K562 (cell line): ENCODE results near the gene GAMT. TPM values are rescaled to one million over a fixed set of nuclear protein-coding genes. Genes with fewer than 3 reads are reported as not detected.

Experiments used
- ATAC-seq: fragments of 200-7000 bp; cut with Tn5 transposase; 3 replicates; pipeline ENCODE4 v1.9.1; 2020; ENCODE audit warnings: moderate library complexity
- BruUV-seq: library from RNA; stranded (reverse); fragments of 400-500 nt; replicated peaks from 2 replicates; lab custom pipeline; 2021; lab: Mats Ljungman, UMichigan
- CTCF ChIA-PET: fragments of 300-600 bp; formaldehyde crosslinking; extraction: SDS; loops from one replicate; lab custom pipeline; 2021; ENCODE audit warnings: low intra/inter-chr PET ratio; lab: Yijun Ruan, JAX
- POLR2A ChIA-PET: fragments of 300-600, 350-650 bp; sonication (Branson Sonifier 250); formaldehyde crosslinking; extraction: SDS; loops from one replicate; lab custom pipeline; 2021; ENCODE audit warnings: antibody characterized with exemption, inconsistent platforms; lab: Yijun Ruan, JAX
- DNase-seq, 4 experiments: peaks; one replicate each; pipeline versions ENCODE4 v3.0.0 to v3.0.0-alpha.2; 2011 to 2018; ENCODE audit warnings: low spot score in 3 of 4, mixed read lengths in 3 of 4; ENCODE audit errors: extremely low read depth in 1 of 4
- FAIRE-seq: peaks from 2 replicates; lab custom pipeline; 2011; peaks lifted over from hg19 to GRCh38; lab: Jason Lieb, UNC
- H2AFZ ChIP-seq: 2 replicates; pipeline ENCODE4 v1.6.0; 2011; ENCODE audit warnings: low read depth, low read length, control low read depth, inconsistent platforms
- H3K27ac ChIP-seq: fragments of 200-600 bp; 3 replicates; pipeline ENCODE4 v1.8.0; 2011; ENCODE audit warnings: low read depth, mild to moderate bottlenecking, control low read depth, inconsistent platforms, low read length, moderate library complexity, mixed read lengths; ENCODE audit errors: extremely low read depth
- H3K27me3 ChIP-seq, 2 experiments: fragments of 300-600 bp in 1 of 2; 2 replicates in 1 of 2; 3 replicates in 1 of 2; pipeline versions ENCODE4 v1.6.0 to v1.8.0; 2011; ENCODE audit warnings: inconsistent platforms in 2 of 2, low read length in 2 of 2, mild to moderate bottlenecking in 1 of 2, mixed read lengths in 1 of 2, moderate library complexity in 1 of 2; ENCODE audit not compliant: control insufficient read depth in 2 of 2, insufficient read depth in 2 of 2
- H3K36me3 ChIP-seq: fragments of 300-600 bp; 3 replicates; pipeline ENCODE4 v1.8.0; 2011; ENCODE audit warnings: mild to moderate bottlenecking, low read length, inconsistent platforms; ENCODE audit not compliant: control insufficient read depth, insufficient read depth
- H3K4me1 ChIP-seq, 2 experiments: fragments of 200-600 bp in 1 of 2; replicated peaks in 1 of 2; 2 replicates in 1 of 2; 3 replicates in 1 of 2; pipeline versions ENCODE4 v1.5.1 to v1.8.0; 2011; ENCODE audit warnings: inconsistent platforms in 2 of 2, low read length in 2 of 2, mild to moderate bottlenecking in 1 of 2, mixed read lengths in 1 of 2, moderate library complexity in 1 of 2; ENCODE audit not compliant: control insufficient read depth in 2 of 2, insufficient read depth in 2 of 2
- H3K4me2 ChIP-seq: 2 replicates; pipeline ENCODE4 v1.6.1; 2011; ENCODE audit warnings: low read length, control low read depth, inconsistent platforms, mixed read lengths; ENCODE audit not compliant: insufficient read depth
- H3K4me3 ChIP-seq: fragments of 200-600 bp; sonication (generic), shearing (Covaris generic); 2 replicates; pipeline ENCODE4 v1.5.1; 2016; ENCODE audit warnings: control low read depth, inconsistent platforms
- H3K79me2 ChIP-seq: fragments of 200-600 bp; 3 replicates; pipeline ENCODE4 v1.8.0; 2011; ENCODE audit warnings: low read length, inconsistent platforms; ENCODE audit not compliant: control insufficient read depth, insufficient read depth
- H3K9ac ChIP-seq, 2 experiments: 2 replicates each; pipeline versions ENCODE4 v1.6.0 to v1.6.1; 2011; ENCODE audit warnings: low read depth in 2 of 2, low read length in 2 of 2, control low read depth in 1 of 2, inconsistent platforms in 1 of 2, mild to moderate bottlenecking in 1 of 2, mixed read lengths in 1 of 2; ENCODE audit not compliant: insufficient read depth in 1 of 2
- H3K9me1 ChIP-seq: one replicate; pipeline ENCODE4 v1.6.0; 2011; ENCODE audit warnings: inconsistent platforms, mild to moderate bottlenecking, low read length, moderate library complexity; ENCODE audit not compliant: control insufficient read depth, insufficient read depth
- H3K9me3 ChIP-seq: replicated peaks from 2 replicates; pipeline ENCODE4 v1.5.1; 2011; ENCODE audit warnings: low read depth, low read length, inconsistent platforms; ENCODE audit not compliant: control insufficient read depth, insufficient read depth
- H4K20me1 ChIP-seq: replicated peaks from 2 replicates; pipeline ENCODE4 v1.6.1; 2011; ENCODE audit warnings: low read length, inconsistent platforms, mixed read lengths; ENCODE audit not compliant: control insufficient read depth, insufficient read depth
- BRD4 ChIP-seq: fragments of 200-600 bp; sonication (generic); IDR thresholded peaks from 2 replicates; pipeline ENCODE4 v1.6.1; 2017; ENCODE audit warnings: inconsistent platforms
- FOXP1 ChIP-seq: sonication (generic); formaldehyde crosslinking; IDR thresholded peaks from 2 replicates; pipeline ENCODE4 v1.8.0; 2022; ENCODE audit warnings: mild to moderate bottlenecking, missing genetic modification reagents
- MEIS2 ChIP-seq: fragments of 450-650 bp; IDR thresholded peaks from 2 replicates; pipeline ENCODE4 v1.6.1; 2014; ENCODE audit warnings: mild to moderate bottlenecking; ENCODE audit not compliant: partially characterized antibody
- MITF ChIP-seq: IDR thresholded peaks from 2 replicates; pipeline ENCODE4 v1.6.1; 2014; ENCODE audit warnings: antibody characterized with exemption
- PKNOX1 ChIP-seq: fragments of 450-650 bp; IDR thresholded peaks from 2 replicates; pipeline ENCODE4 v1.6.1; 2016
- PML ChIP-seq: IDR thresholded peaks from 2 replicates; pipeline ENCODE4 v1.6.1; 2012; ENCODE audit warnings: low read length, inconsistent platforms
- USF1 ChIP-seq: sonication (generic); formaldehyde crosslinking; IDR thresholded peaks from 2 replicates; pipeline ENCODE4 v1.9.0; 2022; ENCODE audit warnings: mild to moderate bottlenecking, missing genetic modification reagents
- USF2 ChIP-seq: sonication (generic); formaldehyde crosslinking; IDR thresholded peaks from 2 replicates; pipeline ENCODE4 v1.5.0; 2020; ENCODE audit warnings: missing genetic modification reagents
- ZBTB26 ChIP-seq: fragments of 450-650 bp; formaldehyde crosslinking; IDR thresholded peaks from 2 replicates; pipeline ENCODE4 v1.4.0; 2022; ENCODE audit warnings: missing genetic modification characterization
- ZNF740 ChIP-seq, 3 experiments: fragments of 200-800 bp in 1 of 3; sonication (Bioruptor generic) in 1 of 3; sonication (generic) in 1 of 3; formaldehyde crosslinking in 1 of 3; IDR thresholded peaks; 2 replicates each; pipeline versions ENCODE4 v1.6.1 to v1.8.0; 2016 to 2022; ENCODE audit warnings: mild to moderate bottlenecking in 2 of 3, missing compliant biosample characterization in 2 of 3, missing genetic modification characterization in 2 of 3, missing genetic modification reagents in 1 of 3
- WGBS: fragments of 100-300 bp; shearing (Covaris generic); methylation state at CpG from one replicate; pipeline ENCODE4 v1.1.6; 2016; ENCODE audit warnings: low coverage, mixed read lengths; ENCODE audit not compliant: insufficient coverage; ENCODE audit errors: missing lambda C conversion rate; 5-methylcytosine and 5-hydroxymethylcytosine counted together
- in situ Hi-C: fragments of 300-500 bp; cut with MboI; formaldehyde crosslinking; loops from 4 replicates; pipeline ENCODE4 v1.15.0; 2018; ENCODE audit warnings: inconsistent platforms, mixed read lengths
- intact Hi-C: fragments of 100-400 bp; cut with micrococcal nuclease; formaldehyde crosslinking; loops from 2 replicates; pipeline ENCODE4 v1.14.2; 2022
- polyA plus RNA-seq, 8 experiments: library from polyadenylated mRNA; depleted of rRNA in 4 of 8; stranded (reverse) in 5 of 8; unstranded in 3 of 8; fragments of >200 nt; fragmentation: Nextera tagmentation in 2 of 8; fragmentation: Illumina TruSeq in 1 of 8; extraction: Ambion mirVana in 2 of 8; extraction: Trizol in 1 of 8; gene quantifications; 2 replicates each; pipeline versions ENCODE4 v1.2.1 to v1.2.3, GENCODE V29; 2011 to 2014; ENCODE audit warnings: inconsistent platforms in 1 of 8, missing spikeins in 1 of 8
- total RNA-seq, 7 experiments: library from RNA; depleted of rRNA in 6 of 7; stranded (reverse); fragments of >200 nt in 6 of 7; fragmentation: Illumina TruSeq in 2 of 7; extraction: Trizol in 2 of 7; gene quantifications; 2 replicates each; pipeline versions ENCODE4 v1.2.1 to v1.2.3, GENCODE V29; 2011 to 2021; ENCODE audit warnings: low replicate concordance in 1 of 7

Gene GAMT
- total and polyA plus RNA-seq, 9 of the 15 experiments (the other 6 are each of a cell fraction or from before 2014, with no cell fraction given): 1.3 to 35.3 (median 27.2) TPM

GRCh38 chr19:1355568-1356507 is 45.5 kb downstream of the GAMT start:
- Histone ChIP-seq H3K9me1 (no peaks in the 10 kb centered on the region), H3K4me3 (peak overlapping the region; percentile 66), H3K9ac (peak overlapping the region; percentile 62 to 93), H2AFZ (0 out of 2 replicates have a peak overlapping the region, but pooled peaks have one; percentile 4), H3K27me3 (no peaks in the 10 kb centered on the region), H3K36me3 (peaks cover 48% of the 10 kb centered on the region), H3K9me3 (no peaks in the 10 kb centered on the region), H3K79me2 (peaks cover 19% of the 10 kb centered on the region), H3K4me2 (peak overlapping the region; percentile 89), H4K20me1 (peaks cover 9% of the 10 kb centered on the region; the same call in 1 of the 2 replicates), H3K27ac (peak overlapping the region; percentile 51; the same call in 2 of the 3 replicates), H3K4me1 (peaks cover 10 to 36% of the 10 kb centered on the region in 2 experiments)
- POLR2A ChIA-PET: interaction anchor here (0.6 to 1.0 kb wide), 2 partner anchors 11 to 33 kb away, joined by 3 read pairs; no protein-coding TSS in a partner anchor
- no TSS peak for BruUV-seq
- in situ Hi-C loops (no loop called here), intact Hi-C loops (no loop called here)
- 31% methylated on average over 30 of the region's 32 CpGs for WGBS
- CTCF ChIA-PET: no interaction called here
- peak; percentile 35 to 56 (median 46) for DNase-seq
- no peak for ATAC-seq
- FAIRE-seq: peak; percentile 78
- TF ChIP-seq PML (no peak), BRD4 (no peak), FOXP1 (no peak), ZBTB26 (CRISPR knock-in tag) (peak; percentile 49; the same call in 1 of the 2 replicates), MEIS2 (peak; percentile 12), PKNOX1 (peak; percentile 19; the same call in 1 of the 2 replicates), USF2 (CRISPR knock-in tag) (no peak), MITF (no peak), USF1 (CRISPR knock-in tag) (no peak), ZNF740 (CRISPR knock-in tag; IDR thresholded peaks at IDR 0.05) (0 out of 2 replicates have a peak, but pooled peaks have one; percentile 3), ZNF740 (tag; IDR thresholded peaks at IDR 0.05) (no peak)
